Measurements from ENCODE around the gene RASL12.

DNA sequence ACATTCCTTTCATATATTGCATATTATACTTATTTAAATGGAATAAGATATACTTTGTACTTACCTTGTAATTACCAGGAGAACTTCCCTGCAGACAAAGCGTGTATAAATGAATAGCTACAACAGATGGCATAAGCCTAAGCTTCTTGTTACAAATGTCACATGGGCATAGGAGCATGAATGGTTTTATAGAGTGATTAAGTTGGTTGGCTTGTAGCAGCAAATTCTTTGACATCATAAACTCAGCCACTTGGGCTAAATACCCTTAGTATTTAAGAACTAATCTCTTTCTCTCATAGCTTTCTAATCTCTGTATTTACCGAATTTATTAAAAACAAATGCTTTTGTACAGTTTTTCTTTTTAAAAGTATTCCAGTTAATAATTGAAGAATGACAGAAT, 47.3 kb upstream of the RASL12 start, which contains the start of gene UBAP1L:
- TF ChIP-seq, protein P1, sequence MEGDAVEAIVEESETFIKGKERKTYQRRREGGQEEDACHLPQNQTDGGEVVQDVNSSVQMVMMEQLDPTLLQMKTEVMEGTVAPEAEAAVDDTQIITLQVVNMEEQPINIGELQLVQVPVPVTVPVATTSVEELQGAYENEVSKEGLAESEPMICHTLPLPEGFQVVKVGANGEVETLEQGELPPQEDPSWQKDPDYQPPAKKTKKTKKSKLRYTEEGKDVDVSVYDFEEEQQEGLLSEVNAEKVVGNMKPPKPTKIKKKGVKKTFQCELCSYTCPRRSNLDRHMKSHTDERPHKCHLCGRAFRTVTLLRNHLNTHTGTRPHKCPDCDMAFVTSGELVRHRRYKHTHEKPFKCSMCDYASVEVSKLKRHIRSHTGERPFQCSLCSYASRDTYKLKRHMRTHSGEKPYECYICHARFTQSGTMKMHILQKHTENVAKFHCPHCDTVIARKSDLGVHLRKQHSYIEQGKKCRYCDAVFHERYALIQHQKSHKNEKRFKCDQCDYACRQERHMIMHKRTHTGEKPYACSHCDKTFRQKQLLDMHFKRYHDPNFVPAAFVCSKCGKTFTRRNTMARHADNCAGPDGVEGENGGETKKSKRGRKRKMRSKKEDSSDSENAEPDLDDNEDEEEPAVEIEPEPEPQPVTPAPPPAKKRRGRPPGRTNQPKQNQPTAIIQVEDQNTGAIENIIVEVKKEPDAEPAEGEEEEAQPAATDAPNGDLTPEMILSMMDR (IDR thresholded peaks at IDR 0.05), result no peak
- TF ChIP-seq EZH2 (IDR thresholded peaks at IDR 0.05; ENCODE audit: borderline replicate concordance, insufficient read depth, low read depth, low read length, poor library complexity, severe bottlenecking), result no peak

Measured in B cell (primary cell).